ENCODE results near the gene IL1A. TPM values are rescaled to one million over a fixed set of nuclear protein-coding genes. Genes with fewer than 3 reads are reported as not detected.

IL1A gene
- total and polyA plus RNA-seq, 2 donors from 2014 or later = 0.13 TPM; not detected in 1

DNA sequence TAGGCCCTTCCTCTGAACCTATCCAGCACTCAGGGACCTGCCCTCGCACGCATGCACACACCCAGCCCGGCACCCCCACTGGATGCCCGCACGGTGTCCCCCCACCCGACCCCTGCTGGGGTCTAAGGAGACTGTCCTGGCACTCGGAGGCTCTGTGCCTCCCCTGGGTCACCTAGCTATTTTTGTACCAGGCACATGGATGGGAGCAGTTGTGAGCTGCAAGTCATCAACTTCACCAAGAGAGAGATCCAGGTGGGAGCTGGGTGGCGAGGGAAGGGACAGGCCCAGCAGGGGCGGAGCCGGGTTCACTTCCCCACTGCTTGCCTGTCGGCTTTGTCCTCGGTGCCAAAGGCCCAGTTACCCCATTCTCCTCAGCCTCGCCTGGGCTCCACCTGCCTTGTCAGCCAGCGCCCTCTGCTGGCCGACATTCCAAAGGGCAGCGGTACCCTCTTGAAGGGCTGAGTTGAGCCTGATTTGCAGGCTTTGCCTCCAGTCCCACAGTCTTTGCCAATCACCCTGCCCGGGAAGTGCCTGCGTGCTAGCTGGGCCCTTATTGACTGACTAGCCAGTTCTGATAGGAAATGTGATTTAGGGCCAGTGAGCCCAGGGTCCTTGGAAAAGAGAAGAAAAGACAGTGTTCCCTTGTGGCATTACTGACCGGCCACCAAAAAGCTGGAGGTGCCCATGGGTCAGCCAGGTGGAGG is 57.7 kb downstream of the IL1A start:
- H3K4me1 ChIP-seq (ENCODE audit: control insufficient read depth in 2 of 3, insufficient read depth in 2 of 3, low read depth in 1 of 3, low read length in 3 of 3) = peaks cover 0 to 2% (median 0%) of the 10 kb centered on the region in 3 donors
- no peaks in the 10 kb centered on the region for H3K27me3 ChIP-seq (ENCODE audit: control insufficient read depth, insufficient read depth, low read length)
- DNase-seq = peak; percentile 90 to 95 (median 93)
- no peaks in the 10 kb centered on the region for H3K9me3 ChIP-seq (ENCODE audit: control insufficient read depth in 2 of 3, insufficient read depth in 1 of 3, low read length in 3 of 3)
- H3K9ac ChIP-seq (ENCODE audit: low read length in 3 of 3) = peak overlapping the region in 1 of 3 donors; percentile 34
- H3K27ac ChIP-seq (ENCODE audit: low read depth in 2 of 2, low read length in 2 of 2) = no peak overlapping the region
- FAIRE-seq = no peak
- TF ChIP-seq, protein P1, sequence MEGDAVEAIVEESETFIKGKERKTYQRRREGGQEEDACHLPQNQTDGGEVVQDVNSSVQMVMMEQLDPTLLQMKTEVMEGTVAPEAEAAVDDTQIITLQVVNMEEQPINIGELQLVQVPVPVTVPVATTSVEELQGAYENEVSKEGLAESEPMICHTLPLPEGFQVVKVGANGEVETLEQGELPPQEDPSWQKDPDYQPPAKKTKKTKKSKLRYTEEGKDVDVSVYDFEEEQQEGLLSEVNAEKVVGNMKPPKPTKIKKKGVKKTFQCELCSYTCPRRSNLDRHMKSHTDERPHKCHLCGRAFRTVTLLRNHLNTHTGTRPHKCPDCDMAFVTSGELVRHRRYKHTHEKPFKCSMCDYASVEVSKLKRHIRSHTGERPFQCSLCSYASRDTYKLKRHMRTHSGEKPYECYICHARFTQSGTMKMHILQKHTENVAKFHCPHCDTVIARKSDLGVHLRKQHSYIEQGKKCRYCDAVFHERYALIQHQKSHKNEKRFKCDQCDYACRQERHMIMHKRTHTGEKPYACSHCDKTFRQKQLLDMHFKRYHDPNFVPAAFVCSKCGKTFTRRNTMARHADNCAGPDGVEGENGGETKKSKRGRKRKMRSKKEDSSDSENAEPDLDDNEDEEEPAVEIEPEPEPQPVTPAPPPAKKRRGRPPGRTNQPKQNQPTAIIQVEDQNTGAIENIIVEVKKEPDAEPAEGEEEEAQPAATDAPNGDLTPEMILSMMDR (IDR thresholded peaks at IDR 0.05; ENCODE audit: borderline replicate concordance, extremely low read depth, insufficient read depth) = peak; percentile 99
- no peak overlapping the region for H3K4me3 ChIP-seq (ENCODE audit: low read length in 3 of 3)
- intact Hi-C loops (cut with DNase I) = loop anchor here (10.0 kb wide), 1 partner anchor 122 kb away; no protein-coding TSS in a partner anchor
- no peaks in the 10 kb centered on the region for H3K36me3 ChIP-seq (ENCODE audit: control insufficient read depth in 2 of 3, insufficient read depth in 3 of 3, low read length in 3 of 3)

DNA sequence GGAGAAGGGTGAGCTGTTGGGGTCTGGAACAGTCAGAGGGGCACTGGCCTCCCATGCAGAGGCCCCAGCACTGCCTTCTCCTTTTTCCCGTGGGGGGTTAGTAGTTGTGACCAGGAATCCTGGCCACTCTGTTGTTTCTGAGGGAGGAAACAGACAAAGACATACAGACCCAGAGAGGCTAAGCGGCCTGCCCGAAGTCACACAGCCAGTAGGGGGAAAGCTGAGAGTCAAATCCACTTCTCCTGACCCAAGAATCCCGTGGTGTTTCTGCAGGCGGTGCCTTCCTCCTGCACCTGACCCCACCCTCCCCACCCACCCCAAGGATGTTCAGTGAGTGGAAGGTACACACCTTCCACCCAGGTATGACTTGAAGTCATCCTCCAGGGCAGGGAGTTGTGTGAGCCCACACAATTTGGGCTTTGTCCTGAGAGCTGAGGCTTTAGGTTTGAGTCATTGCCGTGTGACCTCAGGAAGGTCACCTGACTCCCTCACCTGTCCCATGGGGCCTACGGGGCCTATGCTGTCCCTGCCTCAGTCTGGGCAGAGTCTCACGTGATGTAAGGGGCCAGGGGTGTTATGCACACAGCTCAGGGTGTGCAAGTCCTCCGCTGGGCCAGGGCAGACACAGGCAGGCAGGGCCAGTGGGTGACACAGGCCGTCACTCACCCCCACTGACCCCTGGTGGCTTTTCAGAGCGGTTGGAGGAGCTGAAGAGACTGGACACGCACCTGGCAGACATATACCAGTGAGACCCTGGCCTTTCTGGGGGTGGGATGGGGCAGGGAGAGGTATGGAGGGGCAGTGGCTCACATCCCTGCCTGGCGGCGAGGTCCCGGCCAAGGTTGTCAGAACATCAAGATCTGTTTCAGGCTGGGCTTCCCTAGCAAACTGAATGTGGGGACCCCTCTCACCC is 58.5 kb downstream of the IL1A start:
- intact Hi-C loops (cut with DNase I) = loop anchor here (10.0 kb wide), 1 partner anchor 121 kb away; no protein-coding TSS in a partner anchor
- DNase-seq = no peak
- TF ChIP-seq, protein P1 (IDR thresholded peaks at IDR 0.05; ENCODE audit: borderline replicate concordance, extremely low read depth, insufficient read depth) = no peak
- H3K27me3 ChIP-seq (ENCODE audit: control insufficient read depth, insufficient read depth, low read length) = no peaks in the 10 kb centered on the region
- H3K36me3 ChIP-seq (ENCODE audit: control insufficient read depth in 2 of 3, insufficient read depth in 3 of 3, low read length in 3 of 3) = no peaks in the 10 kb centered on the region
- peaks cover 0 to 2% (median 0%) of the 10 kb centered on the region in 3 donors for H3K4me1 ChIP-seq (ENCODE audit: control insufficient read depth in 2 of 3, insufficient read depth in 2 of 3, low read depth in 1 of 3, low read length in 3 of 3)
- H3K9ac ChIP-seq (ENCODE audit: low read length in 3 of 3) = peak overlapping the region in 1 of 3 donors; percentile 34
- H3K9me3 ChIP-seq (ENCODE audit: control insufficient read depth in 2 of 3, insufficient read depth in 1 of 3, low read length in 3 of 3) = no peaks in the 10 kb centered on the region
- H3K4me3 ChIP-seq (ENCODE audit: low read length in 3 of 3) = no peak overlapping the region
- H3K27ac ChIP-seq (ENCODE audit: low read depth in 2 of 2, low read length in 2 of 2) = no peak overlapping the region
- no peak for FAIRE-seq

DNA sequence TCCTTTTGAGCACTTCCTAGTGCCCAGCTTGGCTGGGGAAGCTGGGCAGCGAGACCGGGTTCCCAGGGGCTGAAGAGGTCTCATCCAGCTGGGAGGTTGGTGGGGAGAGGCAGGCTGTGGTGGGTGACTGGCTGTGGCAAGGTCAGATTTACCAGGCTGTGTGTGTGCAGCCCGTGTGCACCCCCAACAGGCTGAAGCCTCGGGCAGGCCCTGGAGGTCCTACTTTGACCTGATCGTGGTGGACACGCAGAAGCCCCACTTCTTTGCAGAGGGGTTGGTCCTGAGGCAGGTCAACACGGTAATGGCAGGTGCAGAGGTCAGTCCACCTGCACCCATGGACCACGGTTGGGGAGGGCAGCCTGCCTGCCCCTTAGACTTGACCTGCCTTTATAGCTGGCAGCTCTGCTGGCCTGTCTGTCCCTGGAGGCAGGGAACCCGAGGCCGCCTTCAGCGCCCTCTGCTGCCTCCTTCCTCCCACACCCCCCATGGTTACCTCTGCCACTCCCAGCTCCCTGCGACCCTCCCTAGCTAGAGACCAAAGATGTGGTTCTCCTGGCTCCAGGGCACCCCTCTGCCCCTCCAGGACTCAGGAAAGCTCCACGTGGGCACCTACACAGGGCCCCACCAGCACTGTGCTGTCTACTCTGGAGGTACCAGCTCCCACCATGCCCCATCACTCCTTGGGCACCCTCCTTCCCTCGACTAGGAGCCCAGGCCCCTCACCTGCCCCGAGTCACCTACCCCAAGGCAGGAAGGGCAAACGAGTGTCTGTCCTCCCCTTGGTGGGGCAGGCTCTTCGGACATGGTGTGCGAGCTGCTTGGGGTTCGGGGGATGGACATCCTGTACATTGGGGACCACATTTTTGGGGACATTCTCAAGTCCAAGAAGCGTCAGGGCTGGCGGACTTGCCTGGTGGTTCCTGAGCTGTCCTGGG is 59.4 kb downstream of the IL1A start:
- Histone ChIP-seq H3K4me1 (ENCODE audit: control insufficient read depth in 2 of 3, insufficient read depth in 2 of 3, low read depth in 1 of 3, low read length in 3 of 3) (peaks cover 0 to 2% (median 0%) of the 10 kb centered on the region in 3 donors), H3K4me3 (ENCODE audit: low read length in 3 of 3) (no peak overlapping the region), H3K27ac (ENCODE audit: low read depth in 2 of 2, low read length in 2 of 2) (no peak overlapping the region), H3K27me3 (ENCODE audit: control insufficient read depth, insufficient read depth, low read length) (no peaks in the 10 kb centered on the region), H3K9me3 (ENCODE audit: control insufficient read depth in 2 of 3, insufficient read depth in 1 of 3, low read length in 3 of 3) (no peaks in the 10 kb centered on the region), H3K9ac (ENCODE audit: low read length in 3 of 3) (no peak overlapping the region), H3K36me3 (ENCODE audit: control insufficient read depth in 2 of 3, insufficient read depth in 3 of 3, low read length in 3 of 3) (no peaks in the 10 kb centered on the region)
- DNase-seq (no peak), FAIRE-seq (no peak)
- TF ChIP-seq, protein P1 (IDR thresholded peaks at IDR 0.05; ENCODE audit: borderline replicate concordance, extremely low read depth, insufficient read depth) = no peak
- intact Hi-C loops (cut with DNase I) = loop anchor here (10.0 kb wide), 1 partner anchor 120 kb away; no protein-coding TSS in a partner anchor

All from kidney (tissue), 14 donors.